Ishikawa (cell line): ENCODE measurements around the gene LYZL1.

Experiments
- TAF1 ChIP-seq: IDR thresholded peaks from 2 replicates; pipeline ENCODE4 v1.6.1; 2012; ENCODE audit warnings: low read depth, mild to moderate bottlenecking
- TF ChIP-seq, protein P1 (sequence below): IDR thresholded peaks from 2 replicates; pipeline ENCODE4 v1.6.1; 2012; ENCODE audit warnings: low read depth, mild to moderate bottlenecking

DNA sequence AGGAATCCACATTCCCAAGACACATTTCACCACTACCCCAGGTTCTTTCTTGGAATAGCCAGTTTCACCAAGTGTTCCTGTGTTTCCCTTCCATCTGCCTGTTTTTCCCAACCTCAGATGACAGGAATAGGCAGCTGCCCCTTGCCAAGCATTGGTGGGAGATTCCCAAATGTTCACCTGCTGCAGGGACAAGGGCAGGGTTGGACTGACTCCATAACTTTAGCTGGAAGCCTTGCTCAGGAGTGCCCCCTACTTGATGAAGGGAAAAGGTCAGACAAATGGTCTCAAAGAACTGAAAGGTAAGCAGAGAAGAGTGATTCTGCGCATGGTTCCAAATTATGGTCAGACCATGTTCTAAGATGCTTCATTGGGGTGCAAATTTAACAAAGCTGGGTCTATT, 45.1 kb upstream of the LYZL1 start:
- TF ChIP-seq, protein P1, sequence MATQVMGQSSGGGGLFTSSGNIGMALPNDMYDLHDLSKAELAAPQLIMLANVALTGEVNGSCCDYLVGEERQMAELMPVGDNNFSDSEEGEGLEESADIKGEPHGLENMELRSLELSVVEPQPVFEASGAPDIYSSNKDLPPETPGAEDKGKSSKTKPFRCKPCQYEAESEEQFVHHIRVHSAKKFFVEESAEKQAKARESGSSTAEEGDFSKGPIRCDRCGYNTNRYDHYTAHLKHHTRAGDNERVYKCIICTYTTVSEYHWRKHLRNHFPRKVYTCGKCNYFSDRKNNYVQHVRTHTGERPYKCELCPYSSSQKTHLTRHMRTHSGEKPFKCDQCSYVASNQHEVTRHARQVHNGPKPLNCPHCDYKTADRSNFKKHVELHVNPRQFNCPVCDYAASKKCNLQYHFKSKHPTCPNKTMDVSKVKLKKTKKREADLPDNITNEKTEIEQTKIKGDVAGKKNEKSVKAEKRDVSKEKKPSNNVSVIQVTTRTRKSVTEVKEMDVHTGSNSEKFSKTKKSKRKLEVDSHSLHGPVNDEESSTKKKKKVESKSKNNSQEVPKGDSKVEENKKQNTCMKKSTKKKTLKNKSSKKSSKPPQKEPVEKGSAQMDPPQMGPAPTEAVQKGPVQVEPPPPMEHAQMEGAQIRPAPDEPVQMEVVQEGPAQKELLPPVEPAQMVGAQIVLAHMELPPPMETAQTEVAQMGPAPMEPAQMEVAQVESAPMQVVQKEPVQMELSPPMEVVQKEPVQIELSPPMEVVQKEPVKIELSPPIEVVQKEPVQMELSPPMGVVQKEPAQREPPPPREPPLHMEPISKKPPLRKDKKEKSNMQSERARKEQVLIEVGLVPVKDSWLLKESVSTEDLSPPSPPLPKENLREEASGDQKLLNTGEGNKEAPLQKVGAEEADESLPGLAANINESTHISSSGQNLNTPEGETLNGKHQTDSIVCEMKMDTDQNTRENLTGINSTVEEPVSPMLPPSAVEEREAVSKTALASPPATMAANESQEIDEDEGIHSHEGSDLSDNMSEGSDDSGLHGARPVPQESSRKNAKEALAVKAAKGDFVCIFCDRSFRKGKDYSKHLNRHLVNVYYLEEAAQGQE, result no peak
- no peak for TF ChIP-seq TAF1
